Measurements from ENCODE around the gene AHI1. TPM values are rescaled to one million over a fixed set of nuclear protein-coding genes. Genes with fewer than 3 reads are reported as not detected.
"Not testable (repeated sequence)": the region's sequence is repeated elsewhere in the genome, so short reads cannot be mapped to it uniquely, and the experiment has no call there.

Gene AHI1
- polyA plus RNA-seq, 1 donor (not counting 4 experiments of a cell fraction or from before 2014, with no cell fraction given) = 7.0 TPM

GRCh38 chr6:135250751-135251497 lies 246.6 kb downstream of the AHI1 start:
- H3K9me1 ChIP-seq (ENCODE audit: control insufficient read depth, extremely low read depth, insufficient read depth, low read length) = no peaks in the 10 kb centered on the region

GRCh38 chr6:135250234-135250633 lies 247.3 kb downstream of the AHI1 start:
- no peak for DNase-seq (ENCODE audit: low read depth, low spot score)
- dilution Hi-C loops (cut with MboI; ENCODE audit: extremely low pct_ligation_motif_present, low sequenced_read_pairs) = no loop called here

More at GRCh38 chr6:135250751-135251497, 246.6 kb downstream of the AHI1 start:
- Histone ChIP-seq H3K36me3 (ENCODE audit: control insufficient read depth in 2 of 2, extremely low read depth in 1 of 2, insufficient read depth in 2 of 2, low read length in 2 of 2) (no peaks in the 10 kb centered on the region), H3K79me2 (ENCODE audit: control insufficient read depth, insufficient read depth, low read length) (no peaks in the 10 kb centered on the region), H4K20me1 (ENCODE audit: control insufficient read depth, extremely low read depth, insufficient read depth, low read length) (no peaks in the 10 kb centered on the region), H3K4me1 (ENCODE audit: control insufficient read depth, extremely low read depth, insufficient read depth, low read length) (no peaks in the 10 kb centered on the region), H3K9me3 (ENCODE audit: control insufficient read depth, low read depth, low read length) (no peaks in the 10 kb centered on the region), H3K4me3 (ENCODE audit: control insufficient read depth in 2 of 3, extremely low read depth in 1 of 3, insufficient read depth in 2 of 3, low read depth in 1 of 3, low read length in 3 of 3) (no peak overlapping the region), H3K27me3 (ENCODE audit: control insufficient read depth, extremely low read depth, insufficient read depth, low read length) (no peaks in the 10 kb centered on the region), H3K27ac (ENCODE audit: control insufficient read depth, insufficient read depth, low read length) (no peak overlapping the region), H3K4me2 (ENCODE audit: control insufficient read depth, extremely low read depth, insufficient read depth, low read depth, low read length) (no peak overlapping the region), H3K9ac (ENCODE audit: control insufficient read depth, extremely low read depth, insufficient read depth, low read length) (no peak overlapping the region), H2AFZ (ENCODE audit: control insufficient read depth, low read length) (no peak overlapping the region)
- DNase-seq (ENCODE audit: low read depth, low spot score) (no peak), FAIRE-seq (no peak)
- dilution Hi-C loops (cut with MboI; ENCODE audit: extremely low pct_ligation_motif_present, low sequenced_read_pairs) = no loop called here
- no peak for TF ChIP-seq EZH2 (IDR thresholded peaks at IDR 0.05; ENCODE audit: low read length)
- no peak for TF ChIP-seq CTCF (optimal IDR thresholded peaks at IDR 0.05 in 1 of 3, IDR thresholded peaks at IDR 0.05 in 1 of 3, conservative IDR thresholded peaks at IDR 0.05 in 1 of 3; ENCODE audit: extremely low read depth in 1 of 3, insufficient read depth in 2 of 3, low read length in 3 of 3)

GRCh38 chr6:135246412-135247012 lies 251.0 kb downstream of the AHI1 start:
- H3K9me3 ChIP-seq (ENCODE audit: control insufficient read depth, low read depth, low read length); FAIRE-seq; H3K4me1 ChIP-seq (ENCODE audit: control insufficient read depth, extremely low read depth, insufficient read depth, low read length); H3K9me1 ChIP-seq (ENCODE audit: control insufficient read depth, extremely low read depth, insufficient read depth, low read length); H2AFZ ChIP-seq (ENCODE audit: control insufficient read depth, low read length); H3K4me3 ChIP-seq (ENCODE audit: control insufficient read depth in 2 of 3, extremely low read depth in 1 of 3, insufficient read depth in 2 of 3, low read depth in 1 of 3, low read length in 3 of 3); H3K27ac ChIP-seq (ENCODE audit: control insufficient read depth, insufficient read depth, low read length); H3K4me2 ChIP-seq (ENCODE audit: control insufficient read depth, extremely low read depth, insufficient read depth, low read depth, low read length); H4K20me1 ChIP-seq (ENCODE audit: control insufficient read depth, extremely low read depth, insufficient read depth, low read length); H3K27me3 ChIP-seq (ENCODE audit: control insufficient read depth, extremely low read depth, insufficient read depth, low read length); H3K9ac ChIP-seq (ENCODE audit: control insufficient read depth, extremely low read depth, insufficient read depth, low read length); DNase-seq (ENCODE audit: low read depth, low spot score); dilution Hi-C loops (cut with MboI; ENCODE audit: extremely low pct_ligation_motif_present, low sequenced_read_pairs); H3K79me2 ChIP-seq (ENCODE audit: control insufficient read depth, insufficient read depth, low read length); H3K36me3 ChIP-seq (ENCODE audit: control insufficient read depth in 2 of 2, extremely low read depth in 1 of 2, insufficient read depth in 2 of 2, low read length in 2 of 2): not testable (repeated sequence)

More at GRCh38 chr6:135250234-135250633, 247.3 kb downstream of the AHI1 start:
- FAIRE-seq = no peak
- no peaks in the 10 kb centered on the region for H3K4me1 ChIP-seq (ENCODE audit: control insufficient read depth, extremely low read depth, insufficient read depth, low read length)
- H3K9me1 ChIP-seq (ENCODE audit: control insufficient read depth, extremely low read depth, insufficient read depth, low read length) = no peaks in the 10 kb centered on the region
- no peaks in the 10 kb centered on the region for H3K79me2 ChIP-seq (ENCODE audit: control insufficient read depth, insufficient read depth, low read length)
- H3K27ac ChIP-seq (ENCODE audit: control insufficient read depth, insufficient read depth, low read length) = no peak overlapping the region
- no peaks in the 10 kb centered on the region for H3K27me3 ChIP-seq (ENCODE audit: control insufficient read depth, extremely low read depth, insufficient read depth, low read length)
- H3K36me3 ChIP-seq (ENCODE audit: control insufficient read depth in 2 of 2, extremely low read depth in 1 of 2, insufficient read depth in 2 of 2, low read length in 2 of 2) = no peaks in the 10 kb centered on the region
- no peaks in the 10 kb centered on the region for H4K20me1 ChIP-seq (ENCODE audit: control insufficient read depth, extremely low read depth, insufficient read depth, low read length)
- TF ChIP-seq EZH2 (IDR thresholded peaks at IDR 0.05; ENCODE audit: low read length) (no peak), CTCF (optimal IDR thresholded peaks at IDR 0.05 in 1 of 3, IDR thresholded peaks at IDR 0.05 in 1 of 3, conservative IDR thresholded peaks at IDR 0.05 in 1 of 3; ENCODE audit: extremely low read depth in 1 of 3, insufficient read depth in 2 of 3, low read length in 3 of 3) (no peak)
- H3K9ac ChIP-seq (ENCODE audit: control insufficient read depth, extremely low read depth, insufficient read depth, low read length) = no peak overlapping the region
- no peak overlapping the region for H3K4me3 ChIP-seq (ENCODE audit: control insufficient read depth in 2 of 3, extremely low read depth in 1 of 3, insufficient read depth in 2 of 3, low read depth in 1 of 3, low read length in 3 of 3)
- no peak overlapping the region for H3K4me2 ChIP-seq (ENCODE audit: control insufficient read depth, extremely low read depth, insufficient read depth, low read depth, low read length)
- H3K9me3 ChIP-seq (ENCODE audit: control insufficient read depth, low read depth, low read length) = no peaks in the 10 kb centered on the region
- no peak overlapping the region for H2AFZ ChIP-seq (ENCODE audit: control insufficient read depth, low read length)

Measured in keratinocyte (primary cell).